Hepatocyte (in vitro differentiated cells): ENCODE data around the gene PRIM1.

Experiments
- EZH2phosphoT487 ChIP-seq: fragments of 200-600 bp; sonication (generic); IDR thresholded peaks from one replicate; pipeline ENCODE4 v1.6.1; 2018; ENCODE audit warnings: antibody characterized with exemption, mild to moderate bottlenecking, low read depth, moderate library complexity; ENCODE audit not compliant: unreplicated experiment, severe bottlenecking
- TF ChIP-seq, protein P1 (sequence below): fragments of 200-600 bp; sonication (generic); IDR thresholded peaks from 2 replicates; pipeline ENCODE4 v1.5.1; 2016; ENCODE audit warnings: antibody characterized with exemption, mild to moderate bottlenecking; ENCODE audit not compliant: poor library complexity

- TF ChIP-seq, protein P1, sequence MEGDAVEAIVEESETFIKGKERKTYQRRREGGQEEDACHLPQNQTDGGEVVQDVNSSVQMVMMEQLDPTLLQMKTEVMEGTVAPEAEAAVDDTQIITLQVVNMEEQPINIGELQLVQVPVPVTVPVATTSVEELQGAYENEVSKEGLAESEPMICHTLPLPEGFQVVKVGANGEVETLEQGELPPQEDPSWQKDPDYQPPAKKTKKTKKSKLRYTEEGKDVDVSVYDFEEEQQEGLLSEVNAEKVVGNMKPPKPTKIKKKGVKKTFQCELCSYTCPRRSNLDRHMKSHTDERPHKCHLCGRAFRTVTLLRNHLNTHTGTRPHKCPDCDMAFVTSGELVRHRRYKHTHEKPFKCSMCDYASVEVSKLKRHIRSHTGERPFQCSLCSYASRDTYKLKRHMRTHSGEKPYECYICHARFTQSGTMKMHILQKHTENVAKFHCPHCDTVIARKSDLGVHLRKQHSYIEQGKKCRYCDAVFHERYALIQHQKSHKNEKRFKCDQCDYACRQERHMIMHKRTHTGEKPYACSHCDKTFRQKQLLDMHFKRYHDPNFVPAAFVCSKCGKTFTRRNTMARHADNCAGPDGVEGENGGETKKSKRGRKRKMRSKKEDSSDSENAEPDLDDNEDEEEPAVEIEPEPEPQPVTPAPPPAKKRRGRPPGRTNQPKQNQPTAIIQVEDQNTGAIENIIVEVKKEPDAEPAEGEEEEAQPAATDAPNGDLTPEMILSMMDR, result no peak
- no peak for TF ChIP-seq EZH2phosphoT487
Measured at GRCh38 chr12:56776654-56777053, 24.5 kb upstream of the PRIM1 start.
